ENCODE results near the gene CPXM2.

The CPXM2 gene

DNA sequence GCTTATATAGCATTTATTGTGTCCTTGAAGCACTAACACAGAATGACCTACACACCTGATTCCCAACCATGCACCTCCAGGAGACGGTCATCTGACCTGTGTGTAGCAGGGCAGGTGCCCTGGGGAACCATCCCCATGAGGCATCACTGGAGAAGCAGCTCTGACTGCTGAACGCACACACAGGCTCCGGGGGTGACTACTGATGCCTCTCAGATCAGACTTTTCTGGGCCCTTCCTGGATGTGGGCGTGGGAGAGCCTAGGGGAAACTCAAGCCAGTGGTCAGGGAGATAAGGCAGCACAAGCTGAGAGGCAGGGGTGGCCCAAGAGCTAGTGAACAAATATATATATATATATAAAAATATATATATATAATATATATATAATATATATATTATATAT, 37.6 kb downstream of the CPXM2 start:
- TF ChIP-seq, protein P1, sequence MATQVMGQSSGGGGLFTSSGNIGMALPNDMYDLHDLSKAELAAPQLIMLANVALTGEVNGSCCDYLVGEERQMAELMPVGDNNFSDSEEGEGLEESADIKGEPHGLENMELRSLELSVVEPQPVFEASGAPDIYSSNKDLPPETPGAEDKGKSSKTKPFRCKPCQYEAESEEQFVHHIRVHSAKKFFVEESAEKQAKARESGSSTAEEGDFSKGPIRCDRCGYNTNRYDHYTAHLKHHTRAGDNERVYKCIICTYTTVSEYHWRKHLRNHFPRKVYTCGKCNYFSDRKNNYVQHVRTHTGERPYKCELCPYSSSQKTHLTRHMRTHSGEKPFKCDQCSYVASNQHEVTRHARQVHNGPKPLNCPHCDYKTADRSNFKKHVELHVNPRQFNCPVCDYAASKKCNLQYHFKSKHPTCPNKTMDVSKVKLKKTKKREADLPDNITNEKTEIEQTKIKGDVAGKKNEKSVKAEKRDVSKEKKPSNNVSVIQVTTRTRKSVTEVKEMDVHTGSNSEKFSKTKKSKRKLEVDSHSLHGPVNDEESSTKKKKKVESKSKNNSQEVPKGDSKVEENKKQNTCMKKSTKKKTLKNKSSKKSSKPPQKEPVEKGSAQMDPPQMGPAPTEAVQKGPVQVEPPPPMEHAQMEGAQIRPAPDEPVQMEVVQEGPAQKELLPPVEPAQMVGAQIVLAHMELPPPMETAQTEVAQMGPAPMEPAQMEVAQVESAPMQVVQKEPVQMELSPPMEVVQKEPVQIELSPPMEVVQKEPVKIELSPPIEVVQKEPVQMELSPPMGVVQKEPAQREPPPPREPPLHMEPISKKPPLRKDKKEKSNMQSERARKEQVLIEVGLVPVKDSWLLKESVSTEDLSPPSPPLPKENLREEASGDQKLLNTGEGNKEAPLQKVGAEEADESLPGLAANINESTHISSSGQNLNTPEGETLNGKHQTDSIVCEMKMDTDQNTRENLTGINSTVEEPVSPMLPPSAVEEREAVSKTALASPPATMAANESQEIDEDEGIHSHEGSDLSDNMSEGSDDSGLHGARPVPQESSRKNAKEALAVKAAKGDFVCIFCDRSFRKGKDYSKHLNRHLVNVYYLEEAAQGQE (IDR thresholded peaks at IDR 0.05; ENCODE audit: insufficient read depth in 1 of 2, low read depth in 2 of 2, low read length in 2 of 2): no peak
- TF ChIP-seq FOXP2 (optimal IDR thresholded peaks at IDR 0.05; ENCODE audit: borderline replicate concordance, extremely low read depth, extremely low read length, insufficient read depth): no peak
- no peak for TF ChIP-seq TAF1 (IDR thresholded peaks at IDR 0.05; ENCODE audit: borderline replicate concordance, insufficient read depth, low read length)
- TF ChIP-seq SIN3A (IDR thresholded peaks at IDR 0.05; ENCODE audit: borderline replicate concordance, insufficient read depth, low read length): no peak
- no peak for TF ChIP-seq POLR2AphosphoS5 (IDR thresholded peaks at IDR 0.05; ENCODE audit: low read depth, low read length)

DNA sequence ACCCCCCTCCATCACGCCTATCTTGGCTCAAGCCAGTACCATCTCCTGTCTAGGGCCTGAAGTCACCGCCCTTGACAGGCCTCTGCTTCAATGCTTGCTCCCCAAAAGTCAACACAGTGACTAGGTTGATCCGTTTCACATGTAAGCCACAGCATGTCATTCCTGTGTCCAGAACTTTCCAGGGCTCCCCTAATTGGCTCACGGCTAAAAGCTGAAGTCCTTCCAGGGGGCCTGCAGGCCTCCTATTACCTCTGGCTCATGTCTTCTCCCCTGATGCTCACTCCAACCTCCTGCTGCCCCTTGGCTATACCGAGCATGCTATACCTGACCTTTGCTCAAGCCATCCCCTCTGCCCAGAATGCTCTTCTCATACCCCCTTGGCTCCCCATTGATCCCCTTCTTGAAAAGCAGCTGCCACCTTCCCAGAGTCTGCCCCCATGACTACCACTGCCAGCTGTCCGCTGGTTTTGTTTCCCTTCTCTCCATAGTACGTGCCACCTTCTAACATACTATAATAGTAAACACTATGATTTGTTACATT, 39.1 kb downstream of the CPXM2 start:
- TF ChIP-seq SIN3A (IDR thresholded peaks at IDR 0.05; ENCODE audit: borderline replicate concordance, insufficient read depth, low read length): no peak
- TF ChIP-seq POLR2AphosphoS5 (IDR thresholded peaks at IDR 0.05; ENCODE audit: low read depth, low read length): no peak
- TF ChIP-seq, protein P1 (IDR thresholded peaks at IDR 0.05; ENCODE audit: insufficient read depth in 1 of 2, low read depth in 2 of 2, low read length in 2 of 2): no peak
- no peak for TF ChIP-seq FOXP2 (optimal IDR thresholded peaks at IDR 0.05; ENCODE audit: borderline replicate concordance, extremely low read depth, extremely low read length, insufficient read depth)
- no peak for TF ChIP-seq TAF1 (IDR thresholded peaks at IDR 0.05; ENCODE audit: borderline replicate concordance, insufficient read depth, low read length)

DNA sequence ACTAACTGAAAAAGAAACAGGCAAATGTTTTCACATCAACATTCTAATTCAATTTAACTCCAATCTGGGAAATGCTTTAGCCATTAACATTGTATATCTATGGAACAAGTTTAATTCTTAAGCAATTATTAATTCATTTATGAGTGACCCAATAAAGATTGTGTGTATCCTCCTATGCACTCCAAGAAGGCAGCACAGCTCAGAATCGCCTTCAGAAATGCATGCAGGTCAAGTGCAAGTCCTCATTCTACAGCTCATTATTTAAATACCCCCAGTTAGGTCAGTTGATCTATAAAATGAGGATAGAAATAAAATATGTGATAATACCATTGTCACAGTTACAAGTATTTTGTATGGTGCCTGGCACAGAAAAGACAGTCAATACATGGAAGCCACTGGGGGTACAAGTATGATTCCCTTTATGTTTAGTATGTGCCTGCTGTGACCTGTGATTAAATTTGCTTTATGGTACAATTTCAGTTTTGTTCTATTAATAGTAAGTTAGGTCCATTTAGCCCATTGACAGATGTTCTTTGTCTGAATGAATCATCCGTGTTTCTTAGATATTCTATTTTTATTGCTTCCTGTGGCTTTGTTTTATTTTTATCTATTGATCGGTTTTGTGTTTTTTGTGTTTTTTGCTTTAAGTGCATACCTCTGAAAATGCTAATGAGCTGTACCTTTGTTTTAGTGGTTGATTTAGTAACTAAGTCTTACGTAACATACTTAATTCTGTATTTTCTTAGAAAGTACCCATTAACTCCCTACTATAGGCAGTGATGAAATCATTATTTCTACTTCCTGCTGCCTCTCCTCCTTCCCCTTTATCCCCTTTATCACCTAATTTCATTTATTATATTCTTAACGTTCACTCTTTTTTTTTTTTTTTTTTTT, 42.8 kb downstream of the CPXM2 start:
- TF ChIP-seq TAF1 (IDR thresholded peaks at IDR 0.05; ENCODE audit: borderline replicate concordance, insufficient read depth, low read length) (no peak), POLR2AphosphoS5 (IDR thresholded peaks at IDR 0.05; ENCODE audit: low read depth, low read length) (no peak), SIN3A (IDR thresholded peaks at IDR 0.05; ENCODE audit: borderline replicate concordance, insufficient read depth, low read length) (no peak), FOXP2 (optimal IDR thresholded peaks at IDR 0.05; ENCODE audit: borderline replicate concordance, extremely low read depth, extremely low read length, insufficient read depth) (no peak)
- TF ChIP-seq, protein P1 (IDR thresholded peaks at IDR 0.05; ENCODE audit: insufficient read depth in 1 of 2, low read depth in 2 of 2, low read length in 2 of 2): no peak

DNA sequence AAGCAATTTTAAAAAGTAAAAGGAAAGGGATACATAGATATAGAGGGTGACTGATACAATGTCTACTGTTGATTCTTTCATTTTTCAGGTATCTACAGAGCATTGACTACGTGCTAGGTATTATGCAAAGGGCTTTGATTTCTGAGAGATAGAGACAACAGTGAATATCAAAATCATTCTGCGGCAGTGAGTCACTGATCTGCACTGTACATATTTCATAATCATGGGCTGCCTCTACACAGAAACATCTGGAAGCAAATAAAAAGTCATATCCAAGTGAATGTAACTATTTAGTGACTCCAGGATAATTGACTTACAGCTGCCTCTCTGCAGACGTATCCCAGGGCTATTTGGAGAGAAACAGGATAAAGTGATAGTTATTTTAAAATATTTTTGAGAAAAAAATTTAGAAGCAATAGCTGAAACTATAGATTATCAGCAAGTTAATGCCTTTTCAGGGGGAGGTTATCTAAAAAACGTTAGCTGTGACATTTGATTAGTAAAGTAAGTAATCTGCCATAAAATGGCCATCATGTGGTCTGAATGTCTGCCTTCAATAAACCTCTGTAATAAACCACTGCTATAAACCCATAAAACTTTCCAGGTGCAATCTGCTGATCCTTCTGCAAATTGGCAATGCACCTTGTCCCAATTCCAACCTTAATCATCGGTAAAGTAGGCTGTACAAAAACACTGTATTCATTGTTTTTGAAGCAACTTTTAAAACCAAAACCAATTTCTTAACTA, 43.7 kb downstream of the CPXM2 start:
- TF ChIP-seq, protein P1 (IDR thresholded peaks at IDR 0.05; ENCODE audit: insufficient read depth in 1 of 2, low read depth in 2 of 2, low read length in 2 of 2): no peak
- TF ChIP-seq TAF1 (IDR thresholded peaks at IDR 0.05; ENCODE audit: borderline replicate concordance, insufficient read depth, low read length): no peak
- TF ChIP-seq POLR2AphosphoS5 (IDR thresholded peaks at IDR 0.05; ENCODE audit: low read depth, low read length): no peak
- TF ChIP-seq FOXP2 (optimal IDR thresholded peaks at IDR 0.05; ENCODE audit: borderline replicate concordance, extremely low read depth, extremely low read length, insufficient read depth): no peak
- no peak for TF ChIP-seq SIN3A (IDR thresholded peaks at IDR 0.05; ENCODE audit: borderline replicate concordance, insufficient read depth, low read length)
